C4-2B (cell line): ENCODE measurements around the gene RAB8A.

Experiments used
- ZFX ChIP-seq: fragments of 450-650 bp; IDR thresholded peaks from 2 replicates; pipeline ENCODE4 v1.6.1; 2017
- TF ChIP-seq, protein P1 (sequence below): fragments of 450-650 bp; conservative IDR thresholded peaks from 2 replicates; pipeline ENCODE4 v1.5.1; 2017; ENCODE audit warnings: mild to moderate bottlenecking

DNA sequence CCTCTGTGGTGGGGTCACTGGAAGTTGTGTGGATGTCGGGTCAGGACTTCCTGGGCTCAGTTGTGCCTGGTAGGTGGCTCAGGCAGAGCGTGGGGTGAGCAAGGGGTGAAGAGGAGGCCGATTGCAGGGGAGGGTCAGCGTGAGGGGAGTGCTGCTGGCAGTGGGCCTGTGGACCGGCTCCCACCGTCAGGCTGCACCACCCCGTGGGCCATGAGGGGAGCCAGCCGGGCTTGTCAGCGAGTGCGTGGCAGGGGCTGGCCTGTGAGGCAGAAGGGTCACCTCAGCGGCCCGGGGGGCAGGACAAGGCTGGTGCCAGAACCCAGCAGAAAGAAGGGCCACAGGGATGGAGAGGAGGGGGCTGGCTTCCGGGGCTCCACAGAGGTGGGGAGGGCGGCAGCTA, 13.3 kb downstream of the RAB8A start:
- TF ChIP-seq, protein P1, sequence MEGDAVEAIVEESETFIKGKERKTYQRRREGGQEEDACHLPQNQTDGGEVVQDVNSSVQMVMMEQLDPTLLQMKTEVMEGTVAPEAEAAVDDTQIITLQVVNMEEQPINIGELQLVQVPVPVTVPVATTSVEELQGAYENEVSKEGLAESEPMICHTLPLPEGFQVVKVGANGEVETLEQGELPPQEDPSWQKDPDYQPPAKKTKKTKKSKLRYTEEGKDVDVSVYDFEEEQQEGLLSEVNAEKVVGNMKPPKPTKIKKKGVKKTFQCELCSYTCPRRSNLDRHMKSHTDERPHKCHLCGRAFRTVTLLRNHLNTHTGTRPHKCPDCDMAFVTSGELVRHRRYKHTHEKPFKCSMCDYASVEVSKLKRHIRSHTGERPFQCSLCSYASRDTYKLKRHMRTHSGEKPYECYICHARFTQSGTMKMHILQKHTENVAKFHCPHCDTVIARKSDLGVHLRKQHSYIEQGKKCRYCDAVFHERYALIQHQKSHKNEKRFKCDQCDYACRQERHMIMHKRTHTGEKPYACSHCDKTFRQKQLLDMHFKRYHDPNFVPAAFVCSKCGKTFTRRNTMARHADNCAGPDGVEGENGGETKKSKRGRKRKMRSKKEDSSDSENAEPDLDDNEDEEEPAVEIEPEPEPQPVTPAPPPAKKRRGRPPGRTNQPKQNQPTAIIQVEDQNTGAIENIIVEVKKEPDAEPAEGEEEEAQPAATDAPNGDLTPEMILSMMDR: no peak
- no peak for TF ChIP-seq ZFX
